LNCAP (cell line): ENCODE results near the gene PTAFR.

Source experiments
- CTCF ChIP-seq: fragments of 450-650 bp; IDR thresholded peaks from 2 replicates; pipeline ENCODE4 v1.5.1; 2017; ENCODE audit warnings: mild to moderate bottlenecking

Gene PTAFR

GRCh38 chr1:28171246-28171645, 5.2 kb downstream of the PTAFR start:
- TF ChIP-seq CTCF = no peak

GRCh38 chr1:28170001-28170596, 6.4 kb downstream of the PTAFR start:
- no peak for TF ChIP-seq CTCF

GRCh38 chr1:28163496-28164161, 12.9 kb downstream of the PTAFR start:
- TF ChIP-seq CTCF = no peak

GRCh38 chr1:28162151-28162550, 14.3 kb downstream of the PTAFR start:
- no peak for TF ChIP-seq CTCF

GRCh38 chr1:28161751-28162150, 14.7 kb downstream of the PTAFR start:
- no peak for TF ChIP-seq CTCF

GRCh38 chr1:28160782-28161266, 15.7 kb downstream of the PTAFR start:
- no peak for TF ChIP-seq CTCF

- TF ChIP-seq CTCF = no peak
Measured at GRCh38 chr1:28159680-28160079, 16.8 kb downstream of the PTAFR start.
